IPS-15b (cell line): ENCODE measurements around the gene TMEM242.

Experiments used
- H3K27me3 ChIP-seq: one replicate; pipeline ENCODE4 v1.6.1; 2013; ENCODE audit warnings: low read length; ENCODE audit not compliant: control insufficient read depth, insufficient read depth
- H3K36me3 ChIP-seq: one replicate; pipeline ENCODE4 v1.6.1; 2013; ENCODE audit warnings: low read length; ENCODE audit not compliant: control insufficient read depth, insufficient read depth
- H3K4me1 ChIP-seq: one replicate; pipeline ENCODE4 v1.6.1; 2013; ENCODE audit warnings: mild to moderate bottlenecking, low read length; ENCODE audit not compliant: control insufficient read depth, insufficient read depth
- H3K4me3 ChIP-seq: one replicate; pipeline ENCODE4 v1.5.1; 2013; ENCODE audit warnings: low read depth, low read length
- H3K9ac ChIP-seq: one replicate; pipeline ENCODE4 v1.6.1; 2013; ENCODE audit warnings: low read depth, mild to moderate bottlenecking, low read length
- H3K9me3 ChIP-seq: one replicate; pipeline ENCODE4 v1.6.1; 2013; ENCODE audit warnings: mild to moderate bottlenecking, low read length; ENCODE audit not compliant: control insufficient read depth, insufficient read depth

TMEM242 gene

GRCh38 chr6:157274471-157275226 lies 48.7 kb downstream of the TMEM242 start:
- peak overlapping the region; percentile 62 for H3K4me3 ChIP-seq
- peaks cover 10% of the 10 kb centered on the region for H3K27me3 ChIP-seq
- no peaks in the 10 kb centered on the region for H3K9me3 ChIP-seq
- H3K36me3 ChIP-seq: no peaks in the 10 kb centered on the region
- peak overlapping the region; percentile 54 for H3K9ac ChIP-seq
- H3K4me1 ChIP-seq: peaks cover 5% of the 10 kb centered on the region

GRCh38 chr6:157273756-157274470 lies 49.4 kb downstream of the TMEM242 start:
- no peaks in the 10 kb centered on the region for H3K36me3 ChIP-seq
- H3K27me3 ChIP-seq: peaks cover 9% of the 10 kb centered on the region
- H3K4me1 ChIP-seq: peaks cover 5% of the 10 kb centered on the region
- no peaks in the 10 kb centered on the region for H3K9me3 ChIP-seq
- no peak overlapping the region for H3K9ac ChIP-seq
- peak overlapping the region; percentile 62 for H3K4me3 ChIP-seq

- Histone ChIP-seq H3K9me3 (no peaks in the 10 kb centered on the region), H3K4me3 (peak overlapping the region; percentile 62), H3K27me3 (peaks cover 9% of the 10 kb centered on the region), H3K9ac (no peak overlapping the region), H3K4me1 (peaks cover 5% of the 10 kb centered on the region), H3K36me3 (no peaks in the 10 kb centered on the region)
Measured at GRCh38 chr6:157272866-157273755, 50.2 kb downstream of the TMEM242 start.

GRCh38 chr6:157272372-157272771 lies 50.9 kb downstream of the TMEM242 start:
- Histone ChIP-seq H3K27me3 (peaks cover 9% of the 10 kb centered on the region), H3K9ac (no peak overlapping the region), H3K36me3 (no peaks in the 10 kb centered on the region), H3K9me3 (no peaks in the 10 kb centered on the region), H3K4me3 (no peak overlapping the region), H3K4me1 (peaks cover 5% of the 10 kb centered on the region)

- peaks cover 5% of the 10 kb centered on the region for H3K4me1 ChIP-seq
- H3K36me3 ChIP-seq: no peaks in the 10 kb centered on the region
- no peak overlapping the region for H3K4me3 ChIP-seq
- H3K9ac ChIP-seq: no peak overlapping the region
- peaks cover 9% of the 10 kb centered on the region for H3K27me3 ChIP-seq
- no peaks in the 10 kb centered on the region for H3K9me3 ChIP-seq
Measured at GRCh38 chr6:157271911-157272310, 51.4 kb downstream of the TMEM242 start.

GRCh38 chr6:157271441-157271840 lies 51.9 kb downstream of the TMEM242 start:
- H3K9ac ChIP-seq: no peak overlapping the region
- H3K36me3 ChIP-seq: no peaks in the 10 kb centered on the region
- peaks cover 9% of the 10 kb centered on the region for H3K27me3 ChIP-seq
- H3K9me3 ChIP-seq: no peaks in the 10 kb centered on the region
- H3K4me3 ChIP-seq: no peak overlapping the region
- peaks cover 5% of the 10 kb centered on the region for H3K4me1 ChIP-seq

GRCh38 chr6:157270916-157271315 lies 52.4 kb downstream of the TMEM242 start:
- H3K36me3 ChIP-seq: no peaks in the 10 kb centered on the region
- peaks cover 5% of the 10 kb centered on the region for H3K4me1 ChIP-seq
- no peak overlapping the region for H3K4me3 ChIP-seq

GRCh38 chr6:157270308-157270707 lies 53.0 kb downstream of the TMEM242 start:
- Histone ChIP-seq H3K9me3 (no peaks in the 10 kb centered on the region), H3K36me3 (no peaks in the 10 kb centered on the region), H3K9ac (no peak overlapping the region), H3K27me3 (peaks cover 8% of the 10 kb centered on the region), H3K4me1 (peaks cover 5% of the 10 kb centered on the region), H3K4me3 (no peak overlapping the region)

More at GRCh38 chr6:157270916-157271315, 52.4 kb downstream of the TMEM242 start:
- peaks cover 9% of the 10 kb centered on the region for H3K27me3 ChIP-seq
- no peaks in the 10 kb centered on the region for H3K9me3 ChIP-seq
- H3K9ac ChIP-seq: no peak overlapping the region

- Histone ChIP-seq H3K4me1 (peaks cover 5% of the 10 kb centered on the region), H3K36me3 (no peaks in the 10 kb centered on the region), H3K9me3 (no peaks in the 10 kb centered on the region), H3K4me3 (no peak overlapping the region), H3K27me3 (peaks cover 6% of the 10 kb centered on the region), H3K9ac (no peak overlapping the region)
Measured at GRCh38 chr6:157269261-157269794, 54.0 kb downstream of the TMEM242 start.

- H3K4me3 ChIP-seq: no peak overlapping the region
- no peak overlapping the region for H3K9ac ChIP-seq
- H3K36me3 ChIP-seq: no peaks in the 10 kb centered on the region
- H3K4me1 ChIP-seq: peaks cover 5% of the 10 kb centered on the region
- peaks cover 1% of the 10 kb centered on the region for H3K27me3 ChIP-seq
- no peaks in the 10 kb centered on the region for H3K9me3 ChIP-seq
Measured at GRCh38 chr6:157268835-157269234, 54.5 kb downstream of the TMEM242 start.

GRCh38 chr6:157268396-157268795 lies 54.9 kb downstream of the TMEM242 start:
- Histone ChIP-seq H3K9me3 (no peaks in the 10 kb centered on the region), H3K27me3 (no peaks in the 10 kb centered on the region), H3K9ac (no peak overlapping the region), H3K4me3 (no peak overlapping the region), H3K4me1 (peaks cover 5% of the 10 kb centered on the region), H3K36me3 (no peaks in the 10 kb centered on the region)
